SK-N-SH (cell line): Measurements from ENCODE around the gene NDUFA3. TPM values are rescaled to one million over a fixed set of nuclear protein-coding genes. Genes with fewer than 3 reads are reported as not detected.

ENCODE experiments used
- CTCF ChIA-PET: fragments of 300-600, 350-600 bp; formaldehyde crosslinking; extraction: SDS; loops from one replicate; lab custom pipeline; 2021; lab: Yijun Ruan, JAX
- POLR2A ChIA-PET: fragments of 350-600 bp; sonication (Branson Sonifier 250); formaldehyde crosslinking; extraction: SDS; loops from one replicate; lab custom pipeline; 2020; ENCODE audit warnings: antibody characterized with exemption, inconsistent platforms; lab: Yijun Ruan, JAX
- DNase-seq: peaks from one replicate; pipeline ENCODE4 v3.0.0; 2012
- H2AFZ ChIP-seq: fragments of 200-600 bp; sonication (generic); 2 replicates; pipeline ENCODE4 v1.8.1; 2016; ENCODE audit warnings: antibody characterized with exemption, mild to moderate bottlenecking, low read depth
- H3F3A ChIP-seq: fragments of 200-600 bp; sonication (generic); replicated peaks from 2 replicates; pipeline ENCODE3; 2016; ENCODE audit warnings: antibody characterized with exemption, mild to moderate bottlenecking; ENCODE audit not compliant: insufficient read depth
- H3K27ac ChIP-seq, 2 experiments: fragments of 200-500 bp in 1 of 2; fragments of 200-600 bp in 1 of 2; sonication (Bioruptor generic) in 1 of 2; sonication (generic), shearing (Covaris generic) in 1 of 2; 2 replicates each; pipeline versions ENCODE4 v1.5.1 to v1.6.1; 2014 to 2016; ENCODE audit warnings: low read depth in 2 of 2, inconsistent platforms in 1 of 2, low read length in 1 of 2, mild to moderate bottlenecking in 1 of 2, mixed read lengths in 1 of 2
- H3K27me3 ChIP-seq: fragments of 200-600 bp; sonication (generic), shearing (Covaris generic); 2 replicates; pipeline ENCODE4 v1.6.1; 2016; ENCODE audit warnings: mixed run types; ENCODE audit not compliant: insufficient read depth
- H3K36me3 ChIP-seq, 2 experiments: fragments of 200-500 bp in 1 of 2; fragments of 200-600 bp in 1 of 2; sonication (Bioruptor generic) in 1 of 2; sonication (generic) in 1 of 2; replicated peaks in 1 of 2; 2 replicates each; pipeline versions ENCODE3 to v1.5.1; 2014 to 2016; ENCODE audit warnings: low read length in 1 of 2, mild to moderate bottlenecking in 1 of 2; ENCODE audit not compliant: insufficient read depth in 2 of 2, control insufficient read depth in 1 of 2
- H3K4me1 ChIP-seq, 2 experiments: fragments of 200-500 bp in 1 of 2; fragments of 200-600 bp in 1 of 2; sonication (Bioruptor generic) in 1 of 2; sonication (generic), shearing (Covaris generic) in 1 of 2; 2 replicates each; pipeline versions ENCODE4 v1.5.1 to v1.6.1; 2014 to 2016; ENCODE audit warnings: low read depth in 1 of 2, low read length in 1 of 2, mixed run types in 1 of 2; ENCODE audit not compliant: insufficient read depth in 2 of 2, control insufficient read depth in 1 of 2
- H3K4me2 ChIP-seq: fragments of 200-600 bp; sonication (generic), shearing (Covaris generic); 2 replicates; pipeline ENCODE4 v1.6.1; 2017; ENCODE audit warnings: mixed run types
- H3K4me3 ChIP-seq, 2 experiments: fragments of 200-500 bp in 1 of 2; fragments of 200-600 bp in 1 of 2; sonication (Bioruptor generic) in 1 of 2; sonication (generic), shearing (Covaris generic) in 1 of 2; 2 replicates each; pipeline versions ENCODE4 v1.5.1 to v1.8.1; 2014 to 2016; ENCODE audit warnings: low read depth in 2 of 2, inconsistent platforms in 1 of 2, low read length in 1 of 2, mild to moderate bottlenecking in 1 of 2, mixed read lengths in 1 of 2, moderate library complexity in 1 of 2
- H3K79me2 ChIP-seq: fragments of 200-600 bp; sonication (generic); 2 replicates; pipeline ENCODE4 v1.8.1; 2017; ENCODE audit warnings: mild to moderate bottlenecking; ENCODE audit not compliant: insufficient read depth
- H3K9ac ChIP-seq: fragments of 200-600 bp; sonication (generic); 2 replicates; pipeline ENCODE4 v1.6.1; 2017; ENCODE audit warnings: mixed run types
- H3K9me2 ChIP-seq: fragments of 200-600 bp; sonication (generic); 2 replicates; pipeline ENCODE4 v1.6.1; 2017; ENCODE audit warnings: mixed run types
- H3K9me3 ChIP-seq: fragments of 200-600 bp; sonication (generic); 2 replicates; pipeline ENCODE4 v1.6.1; 2017; ENCODE audit warnings: mixed run types, mild to moderate bottlenecking, moderate library complexity
- H4K20me1 ChIP-seq: fragments of 200-600 bp; sonication (generic); 2 replicates; pipeline ENCODE4 v1.6.1; 2017; ENCODE audit warnings: mild to moderate bottlenecking, mixed run types; ENCODE audit not compliant: insufficient read depth
- ELF1 ChIP-seq: IDR thresholded peaks from 2 replicates; pipeline ENCODE4 v1.4.0; 2012
- FOSL2 ChIP-seq: IDR thresholded peaks from 2 replicates; pipeline ENCODE4 v1.4.0; 2012; ENCODE audit warnings: low read depth, mild to moderate bottlenecking, moderate library complexity, borderline replicate concordance
- FOXM1 ChIP-seq: IDR thresholded peaks from 2 replicates; pipeline ENCODE4 v1.4.0; 2012; ENCODE audit warnings: low read depth, mild to moderate bottlenecking
- MAX ChIP-seq: IDR thresholded peaks from 2 replicates; pipeline ENCODE4 v1.4.0; 2012; ENCODE audit warnings: low read depth
- MEF2A ChIP-seq: IDR thresholded peaks from 2 replicates; pipeline ENCODE4 v1.4.0; 2012; ENCODE audit warnings: low read depth, borderline replicate concordance
- RAD21 ChIP-seq: IDR thresholded peaks from 2 replicates; pipeline ENCODE4 v1.6.1; 2012; ENCODE audit warnings: mild to moderate bottlenecking, low read length
- SIN3A ChIP-seq: IDR thresholded peaks from 2 replicates; pipeline ENCODE4 v1.6.1; 2012; ENCODE audit warnings: low read depth, mild to moderate bottlenecking, low read length, moderate library complexity, borderline replicate concordance
- TAF1 ChIP-seq: IDR thresholded peaks from 2 replicates; pipeline ENCODE4 v1.6.1; 2012; ENCODE audit warnings: low read depth, mild to moderate bottlenecking, low read length, moderate library complexity, borderline replicate concordance
- TCF12 ChIP-seq: IDR thresholded peaks from 2 replicates; pipeline ENCODE4 v1.4.0; 2012
- USF1 ChIP-seq: IDR thresholded peaks from 2 replicates; pipeline ENCODE4 v1.4.0; 2012; ENCODE audit warnings: low read depth, borderline replicate concordance
- YY1 ChIP-seq: IDR thresholded peaks from 2 replicates; pipeline ENCODE4 v1.4.0; 2012; ENCODE audit warnings: low read depth, mild to moderate bottlenecking
- ZBTB33 ChIP-seq: IDR thresholded peaks from 2 replicates; pipeline ENCODE4 v1.4.0; 2012; ENCODE audit warnings: low read depth, borderline replicate concordance
- WGBS: methylation state at CpG from one replicate; pipeline ENCODE4 v1.1.6; 2017; ENCODE audit warnings: low lambda C conversion rate; 5-methylcytosine and 5-hydroxymethylcytosine counted together
- polyA plus RNA-seq, 3 experiments: library from polyadenylated mRNA; depleted of rRNA; stranded (reverse); fragments of >200 nt; gene quantifications; 2 replicates each; pipeline ENCODE4 v1.2.3, GENCODE V29; 2012
- TF ChIP-seq, protein P1 (sequence below): fragments of 150-350 bp; IDR thresholded peaks from 2 replicates; pipeline ENCODE4 v1.6.1; 2016; ENCODE audit warnings: mild to moderate bottlenecking, low read depth, low read length
- TF ChIP-seq, protein P2 (sequence below): fragments of 150-350 bp; IDR thresholded peaks from 2 replicates; pipeline ENCODE4 v1.6.1; 2017; ENCODE audit warnings: antibody characterized with exemption, low read length, low read depth, borderline replicate concordance
- TF ChIP-seq, protein P3 (sequence below): IDR thresholded peaks from 2 replicates; pipeline ENCODE4 v1.6.1; 2012; ENCODE audit warnings: mild to moderate bottlenecking, low read depth, low read length, moderate library complexity

Gene NDUFA3
- polyA plus RNA-seq, 1 of the 3 experiments (the other 2 are of a cell fraction) = 87.0 TPM

DNA sequence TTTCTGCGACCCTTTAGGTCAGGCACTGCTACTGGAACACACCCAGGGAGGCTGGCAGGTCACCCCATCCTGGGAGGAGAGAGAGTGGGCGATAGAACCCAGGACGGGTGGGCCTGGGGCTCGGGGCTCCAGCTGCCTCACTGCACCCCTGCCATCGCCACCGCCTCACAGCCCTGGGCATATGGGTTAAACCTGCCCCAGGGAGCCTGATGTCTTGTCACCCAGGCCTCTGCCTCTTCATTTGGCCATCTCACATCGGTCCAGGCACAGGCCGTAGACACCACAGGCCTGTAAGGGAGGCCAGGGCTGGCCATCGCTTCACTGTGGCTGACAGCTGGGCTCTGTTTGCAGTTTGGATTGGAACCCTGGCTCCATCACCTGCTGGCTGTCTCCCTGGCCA, 23.1 kb downstream of the NDUFA3 start (continued):
- TF ChIP-seq, protein P1, sequence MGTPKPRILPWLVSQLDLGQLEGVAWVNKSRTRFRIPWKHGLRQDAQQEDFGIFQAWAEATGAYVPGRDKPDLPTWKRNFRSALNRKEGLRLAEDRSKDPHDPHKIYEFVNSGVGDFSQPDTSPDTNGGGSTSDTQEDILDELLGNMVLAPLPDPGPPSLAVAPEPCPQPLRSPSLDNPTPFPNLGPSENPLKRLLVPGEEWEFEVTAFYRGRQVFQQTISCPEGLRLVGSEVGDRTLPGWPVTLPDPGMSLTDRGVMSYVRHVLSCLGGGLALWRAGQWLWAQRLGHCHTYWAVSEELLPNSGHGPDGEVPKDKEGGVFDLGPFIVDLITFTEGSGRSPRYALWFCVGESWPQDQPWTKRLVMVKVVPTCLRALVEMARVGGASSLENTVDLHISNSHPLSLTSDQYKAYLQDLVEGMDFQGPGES = no peak
- TF ChIP-seq FOSL2 = no peak
- TF ChIP-seq, protein P2, sequence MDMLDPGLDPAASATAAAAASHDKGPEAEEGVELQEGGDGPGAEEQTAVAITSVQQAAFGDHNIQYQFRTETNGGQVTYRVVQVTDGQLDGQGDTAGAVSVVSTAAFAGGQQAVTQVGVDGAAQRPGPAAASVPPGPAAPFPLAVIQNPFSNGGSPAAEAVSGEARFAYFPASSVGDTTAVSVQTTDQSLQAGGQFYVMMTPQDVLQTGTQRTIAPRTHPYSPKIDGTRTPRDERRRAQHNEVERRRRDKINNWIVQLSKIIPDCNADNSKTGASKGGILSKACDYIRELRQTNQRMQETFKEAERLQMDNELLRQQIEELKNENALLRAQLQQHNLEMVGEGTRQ = no peak
- TF ChIP-seq, all 33 proteins: peak for 0

GRCh38 chr19:54127688-54128440, 25.2 kb downstream of the NDUFA3 start:
- no peak overlapping the region for H2AFZ ChIP-seq
- TF ChIP-seq ELF1 (no peak), TAF1 (no peak), YY1 (no peak), MAX (no peak), FOXM1 (no peak), USF1 (no peak), RAD21 (no peak), ZBTB33 (no peak), TCF12 (no peak), SIN3A (no peak), MEF2A (no peak)
- TF ChIP-seq, protein P1 = no peak
- TF ChIP-seq, protein P3, sequence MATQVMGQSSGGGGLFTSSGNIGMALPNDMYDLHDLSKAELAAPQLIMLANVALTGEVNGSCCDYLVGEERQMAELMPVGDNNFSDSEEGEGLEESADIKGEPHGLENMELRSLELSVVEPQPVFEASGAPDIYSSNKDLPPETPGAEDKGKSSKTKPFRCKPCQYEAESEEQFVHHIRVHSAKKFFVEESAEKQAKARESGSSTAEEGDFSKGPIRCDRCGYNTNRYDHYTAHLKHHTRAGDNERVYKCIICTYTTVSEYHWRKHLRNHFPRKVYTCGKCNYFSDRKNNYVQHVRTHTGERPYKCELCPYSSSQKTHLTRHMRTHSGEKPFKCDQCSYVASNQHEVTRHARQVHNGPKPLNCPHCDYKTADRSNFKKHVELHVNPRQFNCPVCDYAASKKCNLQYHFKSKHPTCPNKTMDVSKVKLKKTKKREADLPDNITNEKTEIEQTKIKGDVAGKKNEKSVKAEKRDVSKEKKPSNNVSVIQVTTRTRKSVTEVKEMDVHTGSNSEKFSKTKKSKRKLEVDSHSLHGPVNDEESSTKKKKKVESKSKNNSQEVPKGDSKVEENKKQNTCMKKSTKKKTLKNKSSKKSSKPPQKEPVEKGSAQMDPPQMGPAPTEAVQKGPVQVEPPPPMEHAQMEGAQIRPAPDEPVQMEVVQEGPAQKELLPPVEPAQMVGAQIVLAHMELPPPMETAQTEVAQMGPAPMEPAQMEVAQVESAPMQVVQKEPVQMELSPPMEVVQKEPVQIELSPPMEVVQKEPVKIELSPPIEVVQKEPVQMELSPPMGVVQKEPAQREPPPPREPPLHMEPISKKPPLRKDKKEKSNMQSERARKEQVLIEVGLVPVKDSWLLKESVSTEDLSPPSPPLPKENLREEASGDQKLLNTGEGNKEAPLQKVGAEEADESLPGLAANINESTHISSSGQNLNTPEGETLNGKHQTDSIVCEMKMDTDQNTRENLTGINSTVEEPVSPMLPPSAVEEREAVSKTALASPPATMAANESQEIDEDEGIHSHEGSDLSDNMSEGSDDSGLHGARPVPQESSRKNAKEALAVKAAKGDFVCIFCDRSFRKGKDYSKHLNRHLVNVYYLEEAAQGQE = no peak
- no peak overlapping the region for H3K27ac ChIP-seq
- no peak overlapping the region for H3K4me2 ChIP-seq
- H3F3A ChIP-seq = no peaks in the 10 kb centered on the region
- H3K36me3 ChIP-seq = peaks cover 0 to 67% of the 10 kb centered on the region in 2 experiments
- 96% methylated on average over 39 of the region's 44 CpGs for WGBS
- no peaks in the 10 kb centered on the region for H3K9me2 ChIP-seq
- H3K27me3 ChIP-seq = no peaks in the 10 kb centered on the region
- H3K9me3 ChIP-seq = no peaks in the 10 kb centered on the region
- no peaks in the 10 kb centered on the region for H3K79me2 ChIP-seq
- ChIA-PET CTCF (no interaction called here), POLR2A (no interaction called here)
- no peaks in the 10 kb centered on the region for H3K4me1 ChIP-seq
- DNase-seq = no peak
- no peak overlapping the region for H3K4me3 ChIP-seq
- H4K20me1 ChIP-seq = no peaks in the 10 kb centered on the region
- H3K9ac ChIP-seq = no peak overlapping the region
